Lower lobe of right lung (tissue), 2 donors: ENCODE results near the gene HSP90AB1. TPM values are rescaled to one million over a fixed set of nuclear protein-coding genes. Genes with fewer than 3 reads are reported as not detected.

Experiments used
- ATAC-seq, 2 donors: fragments of 200-7000 bp; cut with Tn5 transposase; one replicate each; pipeline ENCODE4 v1.9.1; 2020 to 2022; ENCODE audit warnings: mild to moderate bottlenecking in 2 of 2, moderate library complexity in 2 of 2
- DNase-seq: peaks from one replicate; pipeline ENCODE4 v3.0.0-alpha.2; 2020
- H3K27ac ChIP-seq: fragments of 200-600 bp; one replicate; pipeline ENCODE4 v1.8.0; 2022
- H3K27me3 ChIP-seq: fragments of 200-600 bp; one replicate; pipeline ENCODE4 v1.8.0; 2022; ENCODE audit warnings: low read depth
- H3K36me3 ChIP-seq: fragments of 200-600 bp; one replicate; pipeline ENCODE4 v1.8.0; 2022; ENCODE audit warnings: mild to moderate bottlenecking
- H3K4me1 ChIP-seq: fragments of 200-600 bp; one replicate; pipeline ENCODE4 v1.8.0; 2022
- H3K4me3 ChIP-seq: fragments of 200-600 bp; one replicate; pipeline ENCODE4 v1.8.0; 2022; ENCODE audit warnings: mild to moderate bottlenecking
- H3K9me3 ChIP-seq: fragments of 200-600 bp; one replicate; pipeline ENCODE4 v1.8.0; 2022
- intact Hi-C: fragments of 100-400 bp; cut with DNase I; formaldehyde crosslinking; loops from one replicate; pipeline ENCODE4 v1.11.0; 2022
- total RNA-seq: library from RNA; stranded (reverse); fragmentation: NEBNext Ultra II Directional; extraction: Animal tissue kit (Norgen Biotek cat#: 25700); gene quantifications from one replicate; pipeline ENCODE4 v1.2.1, GENCODE V29; 2021
- TF ChIP-seq, protein P1 (sequence below): fragments of 200-600 bp; IDR thresholded peaks from one replicate; pipeline ENCODE4 v1.8.0; 2022; ENCODE audit warnings: antibody characterized with exemption, mild to moderate bottlenecking
- donor health status: DM: no; HTN: yes; CAD: no; lungs with severe emphysema.

Gene HSP90AB1
- total RNA-seq, 1 donor from 2014 or later, result 680 TPM

DNA sequence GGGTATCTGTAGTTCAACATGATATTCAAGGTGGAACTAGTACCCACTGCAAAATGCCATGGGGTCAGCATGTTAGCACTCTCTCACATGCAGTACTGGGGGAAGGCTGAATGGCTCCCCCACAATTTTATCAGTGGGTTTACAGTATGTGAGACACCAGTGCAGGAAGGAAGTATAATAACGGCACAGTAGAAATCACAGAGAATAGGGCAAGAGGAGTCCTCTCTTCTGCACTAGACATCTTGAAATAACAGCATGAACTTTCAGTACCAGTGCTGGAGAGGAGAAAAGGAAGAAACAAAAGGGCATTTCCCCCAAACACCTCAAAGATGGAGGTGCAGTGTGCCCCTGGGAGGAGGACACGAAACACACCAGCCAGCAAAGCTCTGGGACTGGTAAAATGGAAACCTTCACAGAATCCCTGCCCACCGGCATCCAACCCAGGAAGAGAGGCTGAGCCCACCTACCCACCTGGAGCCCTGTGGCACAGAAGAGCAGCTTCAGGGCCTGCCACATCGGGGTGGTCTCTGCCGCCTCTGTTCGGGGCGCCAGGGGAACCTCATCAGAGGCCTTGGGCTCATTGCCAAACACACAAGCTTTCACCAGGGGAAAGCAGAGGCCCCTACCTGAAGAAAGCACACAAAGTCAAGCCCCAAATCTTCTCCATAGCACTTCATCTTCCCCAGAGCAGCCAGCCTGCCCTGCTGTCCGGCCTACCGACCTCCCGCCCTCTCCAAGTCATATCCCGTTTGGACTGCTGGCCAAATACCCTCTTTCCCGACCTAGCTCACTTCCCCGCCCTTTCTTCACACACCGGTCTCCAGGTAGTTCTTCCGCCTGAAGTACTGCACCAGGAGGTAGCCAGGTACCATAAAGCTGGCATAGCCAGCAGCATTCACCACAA lies 9.2 kb downstream of the HSP90AB1 start:
- DNase-seq (no peak), ATAC-seq (peak; percentile 1 to 19)
- no peaks in the 10 kb centered on the region for H3K9me3 ChIP-seq
- peak overlapping the region; percentile 87 for H3K27ac ChIP-seq
- peaks cover 70% of the 10 kb centered on the region for H3K36me3 ChIP-seq
- peak overlapping the region; percentile 96 for H3K4me3 ChIP-seq
- peaks cover 38% of the 10 kb centered on the region for H3K4me1 ChIP-seq
- no peaks in the 10 kb centered on the region for H3K27me3 ChIP-seq
- TF ChIP-seq, protein P1, sequence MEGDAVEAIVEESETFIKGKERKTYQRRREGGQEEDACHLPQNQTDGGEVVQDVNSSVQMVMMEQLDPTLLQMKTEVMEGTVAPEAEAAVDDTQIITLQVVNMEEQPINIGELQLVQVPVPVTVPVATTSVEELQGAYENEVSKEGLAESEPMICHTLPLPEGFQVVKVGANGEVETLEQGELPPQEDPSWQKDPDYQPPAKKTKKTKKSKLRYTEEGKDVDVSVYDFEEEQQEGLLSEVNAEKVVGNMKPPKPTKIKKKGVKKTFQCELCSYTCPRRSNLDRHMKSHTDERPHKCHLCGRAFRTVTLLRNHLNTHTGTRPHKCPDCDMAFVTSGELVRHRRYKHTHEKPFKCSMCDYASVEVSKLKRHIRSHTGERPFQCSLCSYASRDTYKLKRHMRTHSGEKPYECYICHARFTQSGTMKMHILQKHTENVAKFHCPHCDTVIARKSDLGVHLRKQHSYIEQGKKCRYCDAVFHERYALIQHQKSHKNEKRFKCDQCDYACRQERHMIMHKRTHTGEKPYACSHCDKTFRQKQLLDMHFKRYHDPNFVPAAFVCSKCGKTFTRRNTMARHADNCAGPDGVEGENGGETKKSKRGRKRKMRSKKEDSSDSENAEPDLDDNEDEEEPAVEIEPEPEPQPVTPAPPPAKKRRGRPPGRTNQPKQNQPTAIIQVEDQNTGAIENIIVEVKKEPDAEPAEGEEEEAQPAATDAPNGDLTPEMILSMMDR, result no peak
- intact Hi-C loops, result no loop called here

DNA sequence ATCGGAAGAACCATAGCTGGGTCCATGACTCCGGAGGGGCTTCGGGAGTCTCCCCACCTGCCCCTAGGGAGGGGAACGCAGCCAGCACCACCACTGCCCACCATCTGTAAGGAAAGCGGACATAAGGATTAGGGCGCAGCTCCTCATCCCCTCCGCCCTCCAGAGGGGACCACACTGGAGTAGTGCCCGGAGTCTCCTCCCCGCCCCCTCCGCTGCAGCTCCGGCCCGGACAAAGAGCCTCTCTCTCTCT lies 9.8 kb downstream of the HSP90AB1 start:
- H3K4me1 ChIP-seq, result peaks cover 40% of the 10 kb centered on the region
- intact Hi-C loops, result no loop called here
- ATAC-seq, result no peak

DNA sequence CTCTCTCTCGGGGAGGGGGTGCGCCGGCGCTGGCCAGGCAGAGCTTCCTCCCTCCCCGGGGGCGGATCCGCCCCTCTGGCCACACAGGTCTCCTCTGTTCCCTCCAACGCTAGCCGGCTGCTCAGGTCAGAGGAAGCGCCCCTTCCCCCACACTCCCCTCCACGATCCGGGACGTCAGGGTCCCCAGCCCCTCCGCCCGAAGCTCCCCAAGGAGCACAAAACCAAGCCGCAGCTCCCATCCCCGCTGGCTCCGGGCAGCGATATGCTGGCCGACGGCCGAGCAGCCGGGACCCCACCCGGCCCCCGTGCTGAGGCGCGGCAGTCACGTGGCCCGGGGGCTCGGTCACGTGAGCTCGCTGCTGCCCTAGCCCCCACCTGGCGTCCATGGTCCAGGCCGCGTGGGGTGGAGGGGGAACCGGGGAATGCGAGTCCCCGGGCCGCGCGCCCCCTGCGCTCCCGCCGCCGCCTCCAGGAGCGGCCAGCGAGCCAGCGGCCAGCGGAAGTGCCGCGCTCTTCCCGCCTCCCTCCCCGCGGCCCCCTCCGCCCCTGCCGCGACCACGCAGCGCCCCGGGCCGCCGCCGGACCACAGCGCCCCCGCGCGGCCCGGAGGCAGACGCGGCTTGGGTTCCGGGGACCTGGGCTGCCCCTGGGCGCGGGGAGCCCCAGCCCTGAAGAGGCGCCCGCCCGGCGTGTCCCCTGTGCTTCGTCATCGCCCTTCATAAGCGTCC lies 10.3 kb downstream of the HSP90AB1 start, which contains the start of gene SLC35B2:
TSS of gene SLC35B2 (minus strand) at position 504 of the 728 bp plus-strand sequence. CDS start at position 386, 118 bp downstream.
- peak; percentile 88 to 91 for ATAC-seq
- Histone ChIP-seq H3K27ac (peak within 1 kb of the TSS; percentile 87), H3K4me3 (peak within 1 kb of the TSS; percentile 96), H3K4me1 (peaks cover 41% of the 10 kb centered on the region), H3K27me3 (no peaks in the 10 kb centered on the region), H3K36me3 (peaks cover 59% of the 10 kb centered on the region), H3K9me3 (no peaks in the 10 kb centered on the region)
- DNase-seq, result peak; percentile 75
- intact Hi-C loops, result no loop called here
- TF ChIP-seq, protein P1, result peak; percentile 68

More for the DNA sequence above, 9.8 kb downstream of the HSP90AB1 start:
- TF ChIP-seq, protein P1, result no peak
- peak overlapping the region; percentile 87 for H3K27ac ChIP-seq
- H3K4me3 ChIP-seq, result peak overlapping the region; percentile 96
- H3K36me3 ChIP-seq, result peaks cover 64% of the 10 kb centered on the region
- DNase-seq, result no peak
- no peaks in the 10 kb centered on the region for H3K9me3 ChIP-seq
- no peaks in the 10 kb centered on the region for H3K27me3 ChIP-seq

DNA sequence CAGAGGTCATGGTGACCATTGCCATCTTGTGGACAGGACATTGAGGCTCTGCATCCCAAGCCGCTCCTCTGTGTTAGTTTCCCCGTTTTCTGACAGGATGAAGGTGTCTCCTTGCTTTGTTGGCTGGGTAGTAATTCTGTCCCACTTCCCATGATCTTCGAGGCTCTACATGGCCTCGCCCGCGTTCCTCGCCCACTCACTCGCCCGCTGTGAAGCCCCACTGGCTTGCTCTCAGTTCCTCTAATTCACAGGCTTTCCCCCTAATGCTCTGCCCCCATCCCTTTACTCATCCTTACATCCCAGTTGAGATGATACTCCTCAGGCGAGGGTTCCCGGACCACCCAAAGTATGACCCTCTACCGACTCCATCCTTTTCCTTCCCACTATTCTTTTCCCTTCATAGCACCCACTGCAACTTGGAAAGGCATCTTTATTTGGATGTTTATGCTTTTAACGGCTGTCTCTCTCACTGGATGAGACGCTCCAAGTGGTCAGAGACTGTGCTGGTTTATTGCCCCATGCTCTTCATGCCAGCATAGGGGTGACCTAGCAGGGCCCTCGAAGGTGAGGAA lies 10.9 kb downstream of the HSP90AB1 start:
- DNase-seq (no peak), ATAC-seq (no peak)
- Histone ChIP-seq H3K27ac (peak overlapping the region; percentile 87), H3K36me3 (peaks cover 53% of the 10 kb centered on the region), H3K27me3 (no peaks in the 10 kb centered on the region), H3K4me3 (peak overlapping the region; percentile 96), H3K4me1 (peaks cover 44% of the 10 kb centered on the region), H3K9me3 (no peaks in the 10 kb centered on the region)
- TF ChIP-seq, protein P1, result no peak
- intact Hi-C loops, result no loop called here

DNA sequence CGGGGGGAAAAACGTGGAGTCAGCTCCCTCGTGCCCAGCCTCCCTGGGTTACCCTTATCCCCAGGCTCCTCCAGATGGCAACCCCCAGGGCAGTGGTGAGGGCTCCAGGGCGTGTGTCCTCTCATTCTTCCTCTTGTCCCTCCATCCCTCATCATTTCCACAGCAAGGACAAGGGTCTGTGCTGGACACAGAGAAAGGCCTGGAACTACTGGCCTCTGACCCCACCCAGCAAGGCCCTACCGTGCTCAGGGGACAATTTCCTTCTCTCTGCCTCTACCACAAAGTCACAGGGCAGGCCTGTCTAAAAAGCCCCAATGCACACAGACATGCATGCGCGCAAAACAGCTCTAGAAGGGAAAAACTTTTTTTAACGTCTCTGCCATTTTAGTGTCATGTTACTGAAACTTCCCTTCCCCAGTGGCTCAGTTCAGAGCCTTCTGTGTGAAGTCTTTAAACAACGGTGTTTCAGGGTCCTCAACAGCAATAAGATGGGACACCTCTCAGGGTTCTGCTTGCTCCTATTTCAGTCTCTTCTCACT lies 11.5 kb downstream of the HSP90AB1 start:
- Histone ChIP-seq H3K4me3 (no peak overlapping the region), H3K36me3 (peaks cover 47% of the 10 kb centered on the region), H3K27ac (no peak overlapping the region), H3K4me1 (peaks cover 49% of the 10 kb centered on the region), H3K9me3 (no peaks in the 10 kb centered on the region), H3K27me3 (no peaks in the 10 kb centered on the region)
- TF ChIP-seq, protein P1, result no peak
- intact Hi-C loops, result no loop called here
- DNase-seq, result no peak
- ATAC-seq, result no peak
